Tongue (tissue), 2 donors: ENCODE results near the gene TBPL1. TPM values are rescaled to one million over a fixed set of nuclear protein-coding genes. Genes with fewer than 3 reads are reported as not detected.
"Not testable (repeated sequence)": the region's sequence is repeated elsewhere in the genome, so short reads cannot be mapped to it uniquely, and the experiment has no call there.

Experiments used
- DNase-seq: peaks from one replicate; pipeline ENCODE4 v3.0.0-alpha.2; 2015
- total RNA-seq: library from RNA; depleted of rRNA; stranded (reverse); fragments of >200 nt; gene quantifications from one replicate; pipeline ENCODE4 v1.2.3, GENCODE V29; 2014

TBPL1 gene
- total RNA-seq, 1 donor from 2014 or later = 12.7 TPM

DNA sequence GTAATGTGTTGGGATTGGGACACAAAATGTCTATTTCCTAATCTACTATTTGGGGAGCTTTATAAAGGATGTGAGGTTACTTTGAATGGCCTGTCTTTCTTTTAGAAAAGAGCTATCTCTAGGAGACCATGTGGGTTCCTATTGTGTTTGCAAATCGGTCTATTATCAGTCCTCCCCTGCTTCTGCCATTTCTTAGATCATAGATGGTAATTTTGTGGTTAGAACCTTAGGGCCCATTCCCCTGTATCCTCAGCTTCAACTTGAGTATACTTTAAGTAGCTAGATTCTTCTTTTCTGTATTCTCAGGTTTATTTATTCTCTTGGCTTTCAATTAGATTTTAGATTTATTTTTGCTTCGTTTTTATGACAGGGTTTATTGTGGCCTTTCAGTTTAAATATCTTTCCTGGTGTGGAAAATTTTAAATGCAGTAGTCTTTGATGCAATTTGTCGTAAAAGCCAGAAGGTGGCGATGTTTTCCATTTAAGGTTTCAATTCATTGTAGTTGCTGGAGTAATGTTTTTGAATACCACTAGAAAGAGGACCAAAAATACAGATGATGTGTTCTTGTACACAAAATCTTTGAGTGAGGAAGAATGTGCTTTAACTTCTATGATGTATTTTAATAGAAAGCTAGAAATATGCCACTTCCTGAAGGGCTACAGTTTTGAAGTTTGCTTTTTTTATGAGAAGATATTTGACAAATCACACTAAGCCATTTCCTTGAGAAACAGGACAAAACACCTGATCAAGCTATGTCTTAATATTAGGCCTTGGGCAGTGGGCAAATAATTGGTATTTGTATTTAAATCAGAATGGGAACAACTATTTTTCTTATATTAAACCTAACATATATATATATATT is 20.3 kb downstream of the TBPL1 start:
- peak; percentile 78 for DNase-seq

DNA sequence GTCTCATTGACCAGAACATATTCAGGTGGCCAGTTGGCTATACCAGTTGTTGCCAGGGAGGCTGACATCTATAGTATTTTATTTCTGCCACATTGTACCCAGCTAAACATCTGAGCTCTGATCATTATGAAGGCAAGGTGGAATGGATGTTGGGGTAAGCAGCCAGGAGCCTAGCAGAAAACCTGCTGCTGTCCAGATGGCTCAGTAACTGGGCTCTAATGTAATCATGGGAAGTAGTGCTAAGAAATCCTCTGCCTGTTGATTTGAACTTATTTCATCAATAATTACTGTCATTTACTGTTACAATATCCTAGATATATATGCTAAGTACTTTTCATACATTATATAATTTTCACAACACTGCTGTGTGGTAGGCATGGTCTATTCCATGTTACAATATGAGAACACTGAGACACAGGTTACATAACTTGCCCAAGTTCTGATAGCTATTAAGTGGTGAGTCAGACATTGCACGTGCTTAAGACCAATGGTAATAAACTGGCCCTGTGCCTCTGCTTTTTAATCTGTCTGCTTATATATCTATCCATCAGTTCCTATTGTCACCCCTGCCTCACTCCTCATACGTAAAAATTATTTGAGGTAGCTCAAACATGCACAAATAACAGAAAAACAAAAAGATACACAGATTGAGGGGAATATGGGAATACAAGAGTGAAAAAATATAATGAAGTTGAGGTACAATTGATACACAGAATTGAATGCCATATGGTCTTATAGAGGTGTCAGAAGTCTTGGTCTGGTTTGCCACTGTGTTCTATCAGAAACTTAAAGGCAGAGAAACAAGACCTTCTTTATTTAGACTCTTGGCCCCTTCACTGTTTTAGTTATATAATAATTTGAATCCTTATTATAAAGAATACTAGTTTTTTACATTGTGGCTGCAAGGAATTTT is 25.2 kb downstream of the TBPL1 start:
- DNase-seq = no peak

DNA sequence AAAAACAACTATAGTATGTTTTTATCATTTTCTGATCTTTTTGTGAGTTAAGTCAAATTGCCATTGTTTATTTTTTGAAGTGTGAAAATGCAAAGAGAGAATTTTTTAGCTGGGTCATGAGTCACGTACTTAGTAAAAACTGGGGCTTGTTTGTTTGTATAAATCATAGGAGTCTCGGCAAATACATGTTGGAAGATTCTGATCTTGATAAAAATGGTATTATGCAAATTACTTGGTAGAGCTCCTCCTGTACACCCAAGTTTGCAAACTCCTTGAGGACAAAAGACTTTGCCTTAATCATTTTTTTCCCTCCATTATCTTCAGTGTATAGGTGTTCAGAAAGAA is 25.8 kb downstream of the TBPL1 start:
- DNase-seq = no peak

- DNase-seq = not testable (repeated sequence)
Measured at GRCh38 chr6:133979269-133979963, 26.4 kb downstream of the TBPL1 start.

DNA sequence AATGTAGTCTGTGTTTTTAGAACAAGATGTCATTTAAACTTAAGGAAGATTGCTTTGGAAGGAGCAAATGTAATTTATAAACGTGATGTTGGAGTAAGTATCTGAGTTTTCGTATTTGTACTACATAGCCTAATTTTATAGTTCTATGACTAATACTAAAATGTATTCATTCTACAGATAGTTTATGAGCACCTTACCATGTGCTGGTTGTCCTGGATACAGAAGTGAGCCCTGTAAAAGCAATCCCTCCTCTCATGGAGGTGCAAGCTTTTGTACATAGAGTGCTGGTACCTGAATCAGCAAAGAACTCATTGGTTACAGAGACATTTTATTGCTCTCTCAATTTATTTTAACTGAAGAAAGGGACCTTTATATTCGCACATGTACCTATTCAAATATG is 27.1 kb downstream of the TBPL1 start:
- no peak for DNase-seq

DNA sequence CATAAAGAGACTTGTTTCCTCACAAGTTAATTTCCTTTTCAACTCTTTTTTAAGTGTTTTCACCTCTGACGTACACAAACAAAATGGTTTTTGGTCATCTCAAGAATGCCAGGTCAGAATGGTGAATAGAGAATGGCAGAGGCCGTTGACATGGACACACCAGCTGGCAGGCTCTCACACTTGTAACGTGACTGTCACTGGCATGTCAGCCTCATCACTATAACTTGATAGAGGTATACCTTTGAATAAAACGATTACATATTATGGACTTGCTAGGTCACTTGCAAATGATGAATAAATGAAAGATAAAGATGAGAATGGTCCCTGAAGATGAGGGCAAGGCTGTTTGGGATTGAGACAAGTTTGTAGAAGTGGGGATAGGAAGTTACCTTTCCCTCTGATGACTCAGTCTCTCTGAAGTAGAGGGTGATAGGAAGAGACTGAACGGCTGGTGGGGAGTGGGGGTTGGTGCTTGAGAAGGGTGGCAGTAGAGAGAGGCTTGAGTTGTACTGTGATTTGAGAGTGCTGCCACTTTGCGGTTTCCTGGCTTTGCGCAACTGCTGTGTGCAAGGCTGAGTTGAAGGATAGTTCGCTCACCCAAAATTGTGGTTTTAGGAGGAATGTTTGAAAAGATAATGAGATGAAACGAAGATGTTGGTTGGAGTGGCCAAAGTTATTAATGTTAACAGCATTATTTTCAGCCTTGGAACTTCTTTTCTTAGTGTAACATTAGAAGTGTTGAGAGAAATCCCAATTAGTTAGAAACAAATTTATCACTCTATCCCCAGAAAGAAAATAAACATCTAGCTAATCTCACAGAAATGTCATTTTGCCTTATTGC is 30.3 kb downstream of the TBPL1 start:
- no peak for DNase-seq

DNA sequence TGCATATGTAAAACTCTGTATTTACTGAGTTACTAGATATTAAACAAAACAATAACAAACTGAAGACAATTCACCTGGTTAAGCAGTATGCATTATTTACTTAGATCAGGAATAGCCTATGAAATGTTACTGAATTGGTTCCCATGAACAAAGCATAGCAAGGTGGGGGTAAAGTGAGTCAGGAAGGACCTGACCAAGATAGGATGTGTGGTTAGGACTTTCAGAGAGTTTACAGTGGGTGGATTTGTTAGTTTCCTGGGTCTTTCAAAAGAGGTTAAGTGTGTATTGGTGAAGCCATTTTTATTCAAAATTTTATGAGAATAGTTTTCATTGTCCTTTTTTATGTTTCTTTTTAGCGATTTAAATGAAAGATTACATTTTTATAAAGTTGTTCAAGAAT is 32.9 kb downstream of the TBPL1 start:
- DNase-seq = no peak

GRCh38 chr6:133986942-133987341 is 33.9 kb downstream of the TBPL1 start:
- DNase-seq = no peak

DNA sequence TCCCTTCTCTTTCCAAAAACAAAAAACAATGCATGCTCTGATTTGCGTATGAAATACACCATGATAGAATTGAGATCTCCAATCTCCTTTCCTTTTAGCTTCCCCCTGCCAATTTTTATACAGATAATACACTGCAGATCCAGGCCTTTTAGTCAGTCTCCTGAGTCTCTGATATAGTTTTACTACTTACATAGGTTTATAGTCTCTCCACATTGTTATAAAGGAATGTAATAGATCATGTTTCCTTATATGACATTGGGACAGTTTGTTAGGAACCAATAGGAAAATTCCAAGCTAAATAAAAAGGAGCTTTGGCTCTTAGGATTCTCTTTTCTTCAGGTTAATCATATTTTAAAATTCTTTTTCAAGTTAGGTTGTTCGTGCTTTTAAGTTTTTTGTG is 36.5 kb downstream of the TBPL1 start:
- no peak for DNase-seq

GRCh38 chr6:133990321-133990720 is 37.3 kb downstream of the TBPL1 start:
- DNase-seq = no peak

DNA sequence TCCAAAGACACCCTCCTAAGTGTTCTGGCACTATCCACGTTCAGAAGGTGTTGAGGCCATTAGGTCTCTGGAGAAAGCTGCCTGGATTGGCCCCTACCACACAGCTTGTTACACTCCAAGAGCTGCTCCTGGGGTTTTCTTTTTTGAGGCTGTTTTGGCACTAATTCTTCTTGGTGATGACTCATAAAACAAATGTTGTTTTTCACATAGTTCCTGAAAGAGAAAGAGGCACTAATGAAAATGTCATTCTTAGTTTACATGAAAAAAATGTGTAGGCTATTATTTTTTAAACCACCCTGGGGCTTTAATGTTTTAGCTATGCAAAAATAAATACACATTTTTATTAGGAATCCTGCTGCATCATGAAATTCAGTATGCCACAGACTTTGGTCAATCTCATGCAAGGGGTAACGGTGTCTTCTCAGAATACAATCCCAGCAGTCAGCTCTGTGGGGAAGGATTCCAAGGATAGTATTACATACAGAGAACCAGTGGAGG is 38.1 kb downstream of the TBPL1 start:
- DNase-seq = no peak

DNA sequence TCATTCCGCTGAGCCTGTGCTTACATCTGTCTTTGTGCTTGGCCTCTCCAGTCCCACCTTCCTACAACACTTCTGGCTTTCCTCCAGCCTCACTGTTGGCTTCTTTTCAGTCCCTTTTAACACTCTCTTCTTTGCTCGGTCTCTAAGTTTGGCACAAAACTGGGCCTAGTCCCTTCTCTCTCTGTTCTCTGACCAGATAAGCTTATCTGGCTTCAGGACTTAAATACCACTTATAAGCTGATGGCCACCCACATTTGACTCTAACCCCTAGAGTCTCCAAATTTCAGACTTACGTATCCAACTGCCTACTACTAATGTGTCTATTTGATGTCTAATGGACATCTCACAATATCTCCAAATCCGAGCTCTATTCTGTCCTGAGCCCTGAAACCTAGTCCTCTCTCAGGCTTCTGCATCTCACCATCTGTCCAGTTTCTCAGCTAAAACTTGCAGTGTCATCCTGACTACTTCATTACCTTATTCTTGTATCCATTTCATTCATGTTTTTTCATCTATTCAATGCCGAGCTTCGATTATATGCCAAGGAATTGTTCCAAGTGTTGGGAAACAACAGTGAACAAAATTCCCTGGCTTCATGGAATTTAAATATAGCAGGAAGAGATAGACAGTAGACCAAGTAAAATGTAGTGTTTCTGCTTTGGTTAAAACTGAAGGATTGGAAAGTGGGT is 40.1 kb downstream of the TBPL1 start:
- peak; percentile 24 for DNase-seq

DNA sequence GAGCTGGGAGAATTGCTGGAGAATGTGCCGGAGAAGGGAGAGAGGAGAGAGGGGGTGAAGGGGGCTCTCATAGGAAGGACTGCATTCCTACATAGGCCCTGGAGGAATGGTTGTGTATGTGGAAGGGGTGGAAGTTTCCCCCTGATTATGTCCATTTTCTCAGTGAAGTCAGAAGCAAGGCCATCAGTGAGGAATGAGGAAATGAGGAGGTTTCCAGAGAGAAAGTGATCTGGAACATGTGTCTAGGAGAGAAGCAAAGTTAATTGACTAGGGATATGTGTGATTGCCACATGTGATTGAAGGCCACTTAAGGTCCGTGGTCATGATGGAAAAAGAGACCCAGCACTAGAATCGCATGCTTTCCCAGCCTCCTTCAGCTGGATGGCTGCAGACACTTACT is 42.3 kb downstream of the TBPL1 start:
- no peak for DNase-seq

- no peak for DNase-seq
Measured at GRCh38 chr6:133995758-133996157, 42.7 kb downstream of the TBPL1 start.

GRCh38 chr6:133997267-133997666 is 44.2 kb downstream of the TBPL1 start:
- DNase-seq = no peak

- no peak for DNase-seq
Measured at GRCh38 chr6:133999305-133999704, 46.3 kb downstream of the TBPL1 start.

DNA sequence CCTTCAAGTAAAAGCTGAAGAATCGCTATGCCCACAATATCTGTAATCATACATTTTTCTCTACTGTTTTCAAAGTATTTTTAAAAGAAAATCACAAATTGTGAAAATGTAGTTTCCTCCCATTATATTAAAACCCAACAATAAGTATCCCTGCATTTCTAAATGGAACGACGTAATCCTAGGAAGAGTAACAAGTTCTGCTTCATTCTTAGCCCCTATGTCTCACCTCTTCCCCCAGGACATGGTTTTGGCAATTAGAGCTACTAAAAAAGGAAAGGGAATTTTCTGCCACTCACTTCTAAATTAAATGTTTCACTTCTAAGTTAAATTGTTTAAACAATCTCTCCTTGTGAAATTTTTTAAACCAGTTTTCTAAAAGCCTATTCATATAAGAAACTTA is 47.4 kb downstream of the TBPL1 start:
- DNase-seq = no peak

DNA sequence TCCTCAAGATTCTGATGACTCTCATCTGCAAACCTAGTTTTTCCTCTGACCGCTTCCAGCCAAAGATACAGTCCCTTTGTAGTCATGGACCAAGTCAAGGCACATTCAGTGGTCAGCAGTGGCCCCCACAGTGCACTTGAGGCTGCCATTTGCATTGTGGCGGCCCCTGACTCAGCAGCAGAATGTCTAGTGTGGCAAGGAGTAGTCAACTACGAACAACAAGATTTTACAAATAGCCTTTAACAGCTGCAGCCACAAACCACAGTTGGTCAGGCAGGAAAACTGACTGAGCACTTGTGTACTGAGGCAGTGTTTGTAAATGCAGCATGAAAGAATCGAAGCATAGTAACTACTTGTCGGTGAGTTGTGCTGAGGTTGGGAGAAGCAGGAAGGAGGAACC is 49.8 kb downstream of the TBPL1 start:
- DNase-seq = peak; percentile 18

DNA sequence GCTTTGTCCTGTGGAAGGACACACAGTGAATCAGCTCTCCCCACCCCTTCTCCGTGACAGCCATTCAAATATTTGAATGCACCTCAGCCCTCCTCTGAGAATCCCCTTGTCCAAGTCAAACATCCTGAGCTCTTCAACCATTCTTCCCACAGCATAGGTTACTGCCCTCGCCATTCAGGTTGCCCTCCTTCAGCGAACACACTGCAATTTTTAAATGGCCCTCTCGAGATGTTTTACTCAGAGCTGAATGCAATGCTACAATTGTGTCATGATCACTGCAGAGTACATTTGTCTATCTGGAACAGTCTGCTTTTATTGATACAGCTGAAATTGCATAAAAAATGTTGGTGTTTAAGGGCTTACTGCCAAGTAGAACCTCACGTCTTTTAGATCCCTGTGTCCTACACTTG is 50.5 kb downstream of the TBPL1 start:
- no peak for DNase-seq

DNA sequence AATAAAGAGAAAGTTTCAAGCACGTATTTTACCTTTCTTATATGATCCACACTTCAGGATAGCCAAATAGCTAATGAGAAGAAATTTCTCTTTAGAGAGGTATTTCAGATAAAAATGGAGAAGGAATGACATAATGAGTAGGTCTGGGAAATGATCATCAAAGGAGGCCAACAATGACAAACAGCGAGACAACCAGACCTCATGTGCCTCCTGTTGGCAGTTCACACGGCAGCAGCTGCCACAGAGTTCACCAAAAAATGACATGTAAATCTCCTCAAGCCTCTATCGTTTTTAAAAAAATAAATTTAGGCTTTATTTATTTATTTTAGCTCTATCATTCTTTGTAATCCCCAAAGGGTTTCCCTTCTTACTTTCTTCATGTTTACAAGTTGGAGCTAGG is 51.7 kb downstream of the TBPL1 start:
- DNase-seq = no peak

- no peak for DNase-seq
Measured at GRCh38 chr6:134005800-134006199, 52.8 kb downstream of the TBPL1 start.
